Kidney (tissue), 14 donors: ENCODE results near the gene DYNC2H1. TPM values are rescaled to one million over a fixed set of nuclear protein-coding genes. Genes with fewer than 3 reads are reported as not detected.
A peak's percentile ranks its signal among the peaks of the same experiment; 100 is the strongest.

Experiments
- DNase-seq, 5 donors: peaks; one replicate each; pipeline ENCODE4 v3.0.0-alpha.2; 2013 to 2020
- FAIRE-seq: peaks from 2 replicates; lab custom pipeline; 2012; peaks lifted over from hg19 to GRCh38; lab: Jason Lieb, UNC
- H3K27ac ChIP-seq, 2 donors: one replicate each; pipeline ENCODE4 v1.7.0; 2013; ENCODE audit warnings: low read depth in 2 of 2, low read length in 2 of 2, inconsistent platforms in 1 of 2
- H3K27me3 ChIP-seq: one replicate; pipeline ENCODE4 v1.7.1; 2013; ENCODE audit warnings: low read length, inconsistent platforms; ENCODE audit not compliant: control insufficient read depth, insufficient read depth
- H3K36me3 ChIP-seq, 3 donors: one replicate each; pipeline versions ENCODE4 v1.7.0 to v1.7.1; 2013; ENCODE audit warnings: low read length in 3 of 3, control low read depth in 1 of 3, inconsistent platforms in 1 of 3; ENCODE audit not compliant: insufficient read depth in 3 of 3, control insufficient read depth in 2 of 3
- H3K4me1 ChIP-seq, 3 donors: one replicate each; pipeline versions ENCODE4 v1.7.0 to v1.7.1; 2013; ENCODE audit warnings: low read length in 3 of 3, inconsistent platforms in 1 of 3, low read depth in 1 of 3; ENCODE audit not compliant: control insufficient read depth in 2 of 3, insufficient read depth in 2 of 3
- H3K4me3 ChIP-seq, 3 donors: one replicate each; pipeline versions ENCODE4 v1.7.0 to v1.8.1; 2013; ENCODE audit warnings: low read length in 3 of 3, control low read depth in 1 of 3, inconsistent platforms in 1 of 3
- H3K9ac ChIP-seq, 3 donors: one replicate each; pipeline versions ENCODE4 v1.7.0 to v1.7.1; 2013; ENCODE audit warnings: low read length in 3 of 3, control low read depth in 1 of 3, inconsistent platforms in 1 of 3
- H3K9me3 ChIP-seq, 3 donors: one replicate each; pipeline versions ENCODE4 v1.7.0 to v1.7.1; 2013; ENCODE audit warnings: low read length in 3 of 3, control low read depth in 1 of 3, inconsistent platforms in 1 of 3; ENCODE audit not compliant: control insufficient read depth in 2 of 3, insufficient read depth in 1 of 3
- CTCF ChIP-seq: IDR thresholded peaks from 3 replicates; pipeline ENCODE4 v1.5.1; 2012; ENCODE audit warnings: mild to moderate bottlenecking, moderate library complexity, borderline replicate concordance; ENCODE audit not compliant: insufficient read depth; ENCODE audit errors: extremely low read depth
- intact Hi-C: fragments of 100-400 bp; cut with DNase I; formaldehyde crosslinking; loops from one replicate; pipeline ENCODE4 v1.11.1; 2022
- polyA plus RNA-seq: library from polyadenylated mRNA; stranded (reverse); fragments of 350-450 nt; fragmentation: Illumina TruSeq; extraction: RNeasy Lipid Tissue Mini Kit (QIAGEN cat#74804); gene quantifications from one replicate; pipeline ENCODE4 v1.2.3, GENCODE V29; 2014; ENCODE audit warnings: low read depth, low replicate concordance; ENCODE audit not compliant: insufficient read depth
- total RNA-seq: library from RNA; stranded (reverse); fragmentation: NEBNext Ultra II Directional; extraction: Animal tissue kit (Norgen Biotek cat#: 25700); gene quantifications from one replicate; pipeline ENCODE4 v1.2.1, GENCODE V29; 2021
- donor health status: control.
- donor health status: control.
- donor health status: control.
- donor health status: control.
- donor health status: control.
- donor health status: DM: yes; HTN: yes; CAD: no.
- donor health status: Normal renal cell carcinoma (clear cell type).

The DYNC2H1 gene
- total and polyA plus RNA-seq, 2 donors from 2014 or later: 13.5 to 30.9 TPM

GRCh38 chr11:103234974-103235373, 125.7 kb downstream of the DYNC2H1 start:
- Histone ChIP-seq H3K4me3 (no peak overlapping the region), H3K27ac (no peak overlapping the region), H3K27me3 (no peaks in the 10 kb centered on the region), H3K36me3 (no peaks in the 10 kb centered on the region), H3K4me1 (no peaks in the 10 kb centered on the region), H3K9me3 (no peaks in the 10 kb centered on the region), H3K9ac (no peak overlapping the region)
- FAIRE-seq: no peak
- no peak for DNase-seq
- intact Hi-C loops: no loop called here
- no peak for TF ChIP-seq CTCF

DNA sequence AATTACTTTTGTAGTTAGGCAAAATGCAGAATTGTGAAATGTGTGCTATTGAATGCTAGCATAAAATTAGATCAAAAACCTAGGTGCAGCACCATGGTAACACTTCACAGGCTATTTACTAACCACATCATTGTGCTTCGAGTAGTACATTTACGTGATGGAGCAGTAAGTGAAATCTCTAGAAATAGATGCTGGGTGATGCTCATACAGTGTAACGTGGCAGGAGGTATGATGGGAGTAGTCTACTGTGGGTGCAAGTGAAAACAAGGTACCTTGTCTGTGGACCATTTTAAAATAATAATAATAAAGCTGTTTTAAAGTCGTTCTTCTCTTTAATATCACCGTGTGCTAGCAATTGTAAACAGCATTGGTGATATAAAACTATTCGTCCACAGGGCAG, 132.3 kb downstream of the DYNC2H1 start:
- no peak overlapping the region for H3K4me3 ChIP-seq
- peaks cover 0 to 12% (median 6%) of the 10 kb centered on the region in 3 donors for H3K36me3 ChIP-seq
- no peaks in the 10 kb centered on the region for H3K27me3 ChIP-seq
- no peak for TF ChIP-seq CTCF
- FAIRE-seq (no peak), DNase-seq (no peak)
- intact Hi-C loops: no loop called here
- H3K9ac ChIP-seq: no peak overlapping the region
- no peaks in the 10 kb centered on the region for H3K4me1 ChIP-seq
- H3K27ac ChIP-seq: no peak overlapping the region
- no peaks in the 10 kb centered on the region for H3K9me3 ChIP-seq

DNA sequence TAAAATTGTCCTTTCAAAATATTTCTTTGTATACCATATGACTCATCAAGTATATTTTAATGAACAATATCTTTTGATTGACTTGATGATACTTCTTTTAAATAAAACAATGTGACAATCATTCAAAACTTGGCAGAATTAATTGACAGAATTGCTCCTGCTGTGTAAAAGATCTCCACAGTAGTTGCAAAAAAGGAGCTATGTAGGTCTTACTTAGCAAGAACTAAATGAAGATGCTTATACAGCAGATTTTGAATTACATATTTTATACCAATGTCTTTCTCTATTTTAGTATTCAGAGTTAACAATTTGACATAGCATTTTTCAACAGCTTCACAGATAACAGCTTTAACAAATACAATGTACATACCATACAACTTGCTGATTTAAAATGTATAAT, 144.9 kb downstream of the DYNC2H1 start:
- no peak overlapping the region for H3K9ac ChIP-seq
- H3K4me3 ChIP-seq: no peak overlapping the region
- H3K27me3 ChIP-seq: no peaks in the 10 kb centered on the region
- H3K9me3 ChIP-seq: no peaks in the 10 kb centered on the region
- DNase-seq (no peak), FAIRE-seq (no peak)
- no peaks in the 10 kb centered on the region for H3K4me1 ChIP-seq
- intact Hi-C loops: no loop called here
- H3K27ac ChIP-seq: no peak overlapping the region
- no peak for TF ChIP-seq CTCF
- H3K36me3 ChIP-seq: peaks cover 0 to 2% (median 0%) of the 10 kb centered on the region in 3 donors

DNA sequence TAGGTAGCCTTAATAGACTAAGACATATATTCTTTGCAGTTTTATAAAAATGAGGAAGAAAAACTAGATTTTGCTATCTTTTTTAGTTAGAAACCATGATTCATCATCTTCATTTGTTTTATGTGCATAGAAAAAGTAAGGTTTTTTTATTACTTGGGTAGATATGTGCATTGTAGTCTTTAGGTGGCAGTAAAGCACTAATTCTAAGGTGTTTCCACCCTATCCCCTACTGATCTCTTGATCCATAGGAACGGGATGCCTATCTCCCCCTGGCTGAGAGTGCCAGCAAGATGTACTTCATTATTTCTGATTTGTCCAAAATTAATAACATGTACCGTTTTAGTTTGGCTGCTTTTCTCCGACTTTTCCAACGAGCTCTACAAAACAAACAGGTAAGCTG, 148.1 kb downstream of the DYNC2H1 start:
- TF ChIP-seq CTCF: peak; percentile 21
- DNase-seq: peak in 2 of 5 donors; percentile 10 to 13
- Histone ChIP-seq H3K27me3 (no peaks in the 10 kb centered on the region), H3K9me3 (no peaks in the 10 kb centered on the region), H3K36me3 (peaks cover 0 to 2% (median 2%) of the 10 kb centered on the region in 3 donors), H3K9ac (no peak overlapping the region), H3K4me1 (no peaks in the 10 kb centered on the region), H3K4me3 (no peak overlapping the region), H3K27ac (no peak overlapping the region)
- FAIRE-seq: no peak
- intact Hi-C loops: no loop called here
